Mammary epithelial cell (primary cell): Measurements from ENCODE around the gene CASZ1.

Source experiments
- CTCF ChIP-seq, 2 donors: IDR thresholded peaks in 1 of 2; conservative IDR thresholded peaks in 1 of 2; 2 replicates each; pipeline ENCODE4 v1.5.1; 2011 to 2012; ENCODE audit warnings: inconsistent platforms in 2 of 2, low read length in 2 of 2, mild to moderate bottlenecking in 2 of 2, control low read depth in 1 of 2, low read depth in 1 of 2; ENCODE audit not compliant: insufficient read depth in 1 of 2; ENCODE audit errors: extremely low read depth in 1 of 2
- EZH2 ChIP-seq: IDR thresholded peaks from 2 replicates; pipeline ENCODE4 v1.6.1; 2012; ENCODE audit warnings: low read length, inconsistent platforms, borderline replicate concordance

GRCh38 chr1:10816743-10817369, 20.4 kb upstream of the CASZ1 start:
- TF ChIP-seq CTCF (conservative IDR thresholded peaks at IDR 0.05 in 1 of 2, IDR thresholded peaks at IDR 0.05 in 1 of 2; ENCODE audit: extremely low read depth in 1 of 2, insufficient read depth in 1 of 2, low read depth in 1 of 2, low read length in 2 of 2) (no peak), EZH2 (no peak)
